SK-N-SH (cell line): ENCODE measurements around the gene USB1. TPM values are rescaled to one million over a fixed set of nuclear protein-coding genes. Genes with fewer than 3 reads are reported as not detected.

Experiments used
- CTCF ChIA-PET: fragments of 300-600, 350-600 bp; formaldehyde crosslinking; extraction: SDS; loops from one replicate; lab custom pipeline; 2021; lab: Yijun Ruan, JAX
- POLR2A ChIA-PET: fragments of 350-600 bp; sonication (Branson Sonifier 250); formaldehyde crosslinking; extraction: SDS; loops from one replicate; lab custom pipeline; 2020; ENCODE audit warnings: antibody characterized with exemption, inconsistent platforms; lab: Yijun Ruan, JAX
- DNase-seq: peaks from one replicate; pipeline ENCODE4 v3.0.0; 2012
- H2AFZ ChIP-seq: fragments of 200-600 bp; sonication (generic); 2 replicates; pipeline ENCODE4 v1.8.1; 2016; ENCODE audit warnings: antibody characterized with exemption, mild to moderate bottlenecking, low read depth
- H3F3A ChIP-seq: fragments of 200-600 bp; sonication (generic); replicated peaks from 2 replicates; pipeline ENCODE3; 2016; ENCODE audit warnings: antibody characterized with exemption, mild to moderate bottlenecking; ENCODE audit not compliant: insufficient read depth
- H3K27ac ChIP-seq, 2 experiments: fragments of 200-500 bp in 1 of 2; fragments of 200-600 bp in 1 of 2; sonication (Bioruptor generic) in 1 of 2; sonication (generic), shearing (Covaris generic) in 1 of 2; 2 replicates each; pipeline versions ENCODE4 v1.5.1 to v1.6.1; 2014 to 2016; ENCODE audit warnings: low read depth in 2 of 2, inconsistent platforms in 1 of 2, low read length in 1 of 2, mild to moderate bottlenecking in 1 of 2, mixed read lengths in 1 of 2
- H3K27me3 ChIP-seq: fragments of 200-600 bp; sonication (generic), shearing (Covaris generic); 2 replicates; pipeline ENCODE4 v1.6.1; 2016; ENCODE audit warnings: mixed run types; ENCODE audit not compliant: insufficient read depth
- H3K36me3 ChIP-seq, 2 experiments: fragments of 200-500 bp in 1 of 2; fragments of 200-600 bp in 1 of 2; sonication (Bioruptor generic) in 1 of 2; sonication (generic) in 1 of 2; replicated peaks in 1 of 2; 2 replicates each; pipeline versions ENCODE3 to v1.5.1; 2014 to 2016; ENCODE audit warnings: low read length in 1 of 2, mild to moderate bottlenecking in 1 of 2; ENCODE audit not compliant: insufficient read depth in 2 of 2, control insufficient read depth in 1 of 2
- H3K4me1 ChIP-seq, 2 experiments: fragments of 200-500 bp in 1 of 2; fragments of 200-600 bp in 1 of 2; sonication (Bioruptor generic) in 1 of 2; sonication (generic), shearing (Covaris generic) in 1 of 2; 2 replicates each; pipeline versions ENCODE4 v1.5.1 to v1.6.1; 2014 to 2016; ENCODE audit warnings: low read depth in 1 of 2, low read length in 1 of 2, mixed run types in 1 of 2; ENCODE audit not compliant: insufficient read depth in 2 of 2, control insufficient read depth in 1 of 2
- H3K4me2 ChIP-seq: fragments of 200-600 bp; sonication (generic), shearing (Covaris generic); 2 replicates; pipeline ENCODE4 v1.6.1; 2017; ENCODE audit warnings: mixed run types
- H3K4me3 ChIP-seq, 2 experiments: fragments of 200-500 bp in 1 of 2; fragments of 200-600 bp in 1 of 2; sonication (Bioruptor generic) in 1 of 2; sonication (generic), shearing (Covaris generic) in 1 of 2; 2 replicates each; pipeline versions ENCODE4 v1.5.1 to v1.8.1; 2014 to 2016; ENCODE audit warnings: low read depth in 2 of 2, inconsistent platforms in 1 of 2, low read length in 1 of 2, mild to moderate bottlenecking in 1 of 2, mixed read lengths in 1 of 2, moderate library complexity in 1 of 2
- H3K79me2 ChIP-seq: fragments of 200-600 bp; sonication (generic); 2 replicates; pipeline ENCODE4 v1.8.1; 2017; ENCODE audit warnings: mild to moderate bottlenecking; ENCODE audit not compliant: insufficient read depth
- H3K9ac ChIP-seq: fragments of 200-600 bp; sonication (generic); 2 replicates; pipeline ENCODE4 v1.6.1; 2017; ENCODE audit warnings: mixed run types
- H3K9me2 ChIP-seq: fragments of 200-600 bp; sonication (generic); 2 replicates; pipeline ENCODE4 v1.6.1; 2017; ENCODE audit warnings: mixed run types
- H3K9me3 ChIP-seq: fragments of 200-600 bp; sonication (generic); 2 replicates; pipeline ENCODE4 v1.6.1; 2017; ENCODE audit warnings: mixed run types, mild to moderate bottlenecking, moderate library complexity
- H4K20me1 ChIP-seq: fragments of 200-600 bp; sonication (generic); 2 replicates; pipeline ENCODE4 v1.6.1; 2017; ENCODE audit warnings: mild to moderate bottlenecking, mixed run types; ENCODE audit not compliant: insufficient read depth
- CHD2 ChIP-seq: fragments of 150-350 bp; IDR thresholded peaks from 2 replicates; pipeline ENCODE4 v1.6.1; 2018; ENCODE audit warnings: low read length; ENCODE audit not compliant: partially characterized antibody
- FOXJ3 ChIP-seq: sonication (generic); formaldehyde crosslinking; IDR thresholded peaks from 2 replicates; pipeline ENCODE4 v1.5.1; 2020; ENCODE audit warnings: mild to moderate bottlenecking, missing genetic modification reagents
- FOXM1 ChIP-seq: IDR thresholded peaks from 2 replicates; pipeline ENCODE4 v1.4.0; 2012; ENCODE audit warnings: low read depth, mild to moderate bottlenecking
- GATA2 ChIP-seq: sonication (generic); formaldehyde crosslinking; IDR thresholded peaks from 2 replicates; pipeline ENCODE4 v1.5.0; 2020; ENCODE audit warnings: mild to moderate bottlenecking, missing genetic modification reagents
- JUND ChIP-seq: IDR thresholded peaks from 2 replicates; pipeline ENCODE4 v1.4.0; 2012
- NRF1 ChIP-seq: IDR thresholded peaks from 2 replicates; pipeline ENCODE4 v1.6.1; 2012; ENCODE audit warnings: low read depth, mild to moderate bottlenecking, low read length
- POLR2AphosphoS5 ChIP-seq: IDR thresholded peaks from 2 replicates; pipeline ENCODE4 v1.6.1; 2012; ENCODE audit warnings: low read depth, low read length
- RFX5 ChIP-seq: IDR thresholded peaks from 2 replicates; pipeline ENCODE4 v1.6.1; 2012; ENCODE audit warnings: mild to moderate bottlenecking, improper control_type of control experiment, low read length
- RXRA ChIP-seq: IDR thresholded peaks from 2 replicates; pipeline ENCODE4 v1.4.0; 2012; ENCODE audit warnings: low read depth, mild to moderate bottlenecking, borderline replicate concordance
- TAF1 ChIP-seq: IDR thresholded peaks from 2 replicates; pipeline ENCODE4 v1.6.1; 2012; ENCODE audit warnings: low read depth, mild to moderate bottlenecking, low read length, moderate library complexity, borderline replicate concordance
- YY1 ChIP-seq: IDR thresholded peaks from 2 replicates; pipeline ENCODE4 v1.4.0; 2012; ENCODE audit warnings: low read depth, mild to moderate bottlenecking
- WGBS: methylation state at CpG from one replicate; pipeline ENCODE4 v1.1.6; 2017; ENCODE audit warnings: low lambda C conversion rate; 5-methylcytosine and 5-hydroxymethylcytosine counted together
- polyA plus RNA-seq, 3 experiments: library from polyadenylated mRNA; depleted of rRNA; stranded (reverse); fragments of >200 nt; gene quantifications; 2 replicates each; pipeline ENCODE4 v1.2.3, GENCODE V29; 2012
- TF ChIP-seq, protein P1 (sequence below): IDR thresholded peaks from 2 replicates; pipeline ENCODE4 v1.4.0; 2012; ENCODE audit warnings: low read depth, borderline replicate concordance
- TF ChIP-seq, protein P2 (sequence below): fragments of 200-600 bp; sonication (generic); IDR thresholded peaks from 2 replicates; pipeline ENCODE4 v1.6.1; 2017; ENCODE audit warnings: antibody characterized with exemption, mild to moderate bottlenecking, moderate library complexity
- TF ChIP-seq, protein P3 (sequence below): IDR thresholded peaks from 2 replicates; pipeline ENCODE4; 2012
- TF ChIP-seq, protein P4 (sequence below): fragments of 150-350 bp; IDR thresholded peaks from 2 replicates; pipeline ENCODE4 v1.6.1; 2016; ENCODE audit warnings: mild to moderate bottlenecking, low read depth, low read length
- TF ChIP-seq, protein P5 (sequence below): fragments of 150-350 bp; IDR thresholded peaks from 2 replicates; pipeline ENCODE4 v1.6.1; 2017; ENCODE audit warnings: antibody characterized with exemption, low read length, low read depth, borderline replicate concordance

Gene USB1
- polyA plus RNA-seq, 1 of the 3 experiments (the other 2 are of a cell fraction), result 94.1 TPM

DNA sequence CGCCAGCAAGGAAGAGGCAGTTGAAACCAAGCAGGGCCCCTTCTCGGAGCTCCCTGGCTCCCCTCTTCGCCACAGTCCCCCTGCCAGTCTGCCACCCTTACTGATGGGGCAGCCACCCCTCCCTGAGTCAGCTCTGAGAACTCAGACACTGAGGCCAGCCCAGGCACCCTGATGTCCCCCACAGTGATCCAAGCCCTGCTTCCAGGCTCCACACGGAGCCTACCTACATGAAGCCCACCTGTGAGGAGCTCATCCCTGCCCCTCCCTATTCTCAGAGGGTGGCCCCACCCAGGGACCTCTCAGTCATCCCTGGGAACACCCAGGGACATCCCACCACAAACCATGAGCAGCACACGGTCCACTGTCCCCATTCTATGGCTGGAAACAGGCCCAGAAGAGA, 39.2 kb upstream of the USB1 start:
- peaks cover 0 to 3% of the 10 kb centered on the region in 2 experiments; a peak in 1 of 4 replicates for H3K4me1 ChIP-seq
- no peaks in the 10 kb centered on the region for H3F3A ChIP-seq
- no peak overlapping the region for H3K4me3 ChIP-seq
- ChIA-PET CTCF (interaction anchor here (1.2 kb wide), 1 partner anchor 22 kb away, joined by 3 read pairs; no protein-coding TSS in a partner anchor), POLR2A (no interaction called here)
- 29% methylated on average over 3 of the region's 5 CpGs for WGBS
- H3K9me3 ChIP-seq, result no peaks in the 10 kb centered on the region
- peaks cover 8% of the 10 kb centered on the region; the same call in 1 of the 2 replicates for H3K27me3 ChIP-seq
- H2AFZ ChIP-seq, result no peak overlapping the region
- H4K20me1 ChIP-seq, result no peaks in the 10 kb centered on the region
- no peaks in the 10 kb centered on the region for H3K9me2 ChIP-seq
- TF ChIP-seq, protein P1, sequence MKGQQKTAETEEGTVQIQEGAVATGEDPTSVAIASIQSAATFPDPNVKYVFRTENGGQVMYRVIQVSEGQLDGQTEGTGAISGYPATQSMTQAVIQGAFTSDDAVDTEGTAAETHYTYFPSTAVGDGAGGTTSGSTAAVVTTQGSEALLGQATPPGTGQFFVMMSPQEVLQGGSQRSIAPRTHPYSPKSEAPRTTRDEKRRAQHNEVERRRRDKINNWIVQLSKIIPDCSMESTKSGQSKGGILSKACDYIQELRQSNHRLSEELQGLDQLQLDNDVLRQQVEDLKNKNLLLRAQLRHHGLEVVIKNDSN, result no peak
- TF ChIP-seq JUND (no peak), YY1 (no peak), FOXM1 (no peak), CHD2 (no peak), POLR2AphosphoS5 (no peak)
- H3K4me2 ChIP-seq, result no peak overlapping the region
- no peak for DNase-seq
- no peaks in the 10 kb centered on the region for H3K36me3 ChIP-seq
- H3K9ac ChIP-seq, result no peak overlapping the region
- no peak overlapping the region for H3K27ac ChIP-seq
- H3K79me2 ChIP-seq, result no peaks in the 10 kb centered on the region

DNA sequence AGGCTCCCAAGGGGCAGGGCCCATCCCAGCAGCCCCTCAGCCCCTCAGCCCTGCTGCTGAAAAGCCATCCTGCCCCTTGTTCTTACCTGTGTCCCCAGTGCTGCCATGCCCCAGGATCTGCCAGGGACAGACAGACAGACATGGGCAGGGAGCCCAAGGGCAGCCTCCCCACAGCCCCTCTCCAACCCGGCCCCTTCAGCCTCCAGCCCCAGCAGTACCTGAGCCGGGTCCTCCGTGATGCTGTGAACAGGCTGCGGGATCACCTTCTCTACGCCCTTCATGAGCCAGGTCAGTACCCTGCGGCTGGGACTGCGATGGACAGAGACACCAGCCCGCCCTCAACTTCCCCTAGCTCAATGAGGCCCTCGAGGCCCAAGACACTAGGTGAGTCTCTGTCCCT, 38.5 kb upstream of the USB1 start:
- POLR2A ChIA-PET, result no interaction called here
- no peak overlapping the region for H3K4me2 ChIP-seq
- no peaks in the 10 kb centered on the region for H3K79me2 ChIP-seq
- no peaks in the 10 kb centered on the region for H3K9me2 ChIP-seq
- CTCF ChIA-PET, result interaction anchor here (1.2 kb wide), 1 partner anchor 21 kb away, joined by 3 read pairs; no protein-coding TSS in a partner anchor
- peaks cover 8% of the 10 kb centered on the region; the same call in 1 of the 2 replicates for H3K27me3 ChIP-seq
- no peak overlapping the region for H2AFZ ChIP-seq
- H3K9me3 ChIP-seq, result no peaks in the 10 kb centered on the region
- no peak for TF ChIP-seq YY1
- no peak for TF ChIP-seq NRF1
- no peak for TF ChIP-seq POLR2AphosphoS5
- TF ChIP-seq, protein P2, sequence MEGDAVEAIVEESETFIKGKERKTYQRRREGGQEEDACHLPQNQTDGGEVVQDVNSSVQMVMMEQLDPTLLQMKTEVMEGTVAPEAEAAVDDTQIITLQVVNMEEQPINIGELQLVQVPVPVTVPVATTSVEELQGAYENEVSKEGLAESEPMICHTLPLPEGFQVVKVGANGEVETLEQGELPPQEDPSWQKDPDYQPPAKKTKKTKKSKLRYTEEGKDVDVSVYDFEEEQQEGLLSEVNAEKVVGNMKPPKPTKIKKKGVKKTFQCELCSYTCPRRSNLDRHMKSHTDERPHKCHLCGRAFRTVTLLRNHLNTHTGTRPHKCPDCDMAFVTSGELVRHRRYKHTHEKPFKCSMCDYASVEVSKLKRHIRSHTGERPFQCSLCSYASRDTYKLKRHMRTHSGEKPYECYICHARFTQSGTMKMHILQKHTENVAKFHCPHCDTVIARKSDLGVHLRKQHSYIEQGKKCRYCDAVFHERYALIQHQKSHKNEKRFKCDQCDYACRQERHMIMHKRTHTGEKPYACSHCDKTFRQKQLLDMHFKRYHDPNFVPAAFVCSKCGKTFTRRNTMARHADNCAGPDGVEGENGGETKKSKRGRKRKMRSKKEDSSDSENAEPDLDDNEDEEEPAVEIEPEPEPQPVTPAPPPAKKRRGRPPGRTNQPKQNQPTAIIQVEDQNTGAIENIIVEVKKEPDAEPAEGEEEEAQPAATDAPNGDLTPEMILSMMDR, result no peak
- WGBS, result 57% methylated on average over 9 of the region's 9 CpGs
- no peak for DNase-seq
- H3K27ac ChIP-seq, result no peak overlapping the region
- no peak overlapping the region for H3K9ac ChIP-seq
- no peak overlapping the region for H3K4me3 ChIP-seq
- no peaks in the 10 kb centered on the region for H4K20me1 ChIP-seq
- H3K4me1 ChIP-seq, result peaks cover 0 to 3% of the 10 kb centered on the region in 2 experiments; a peak in 1 of 4 replicates
- no peaks in the 10 kb centered on the region for H3F3A ChIP-seq
- H3K36me3 ChIP-seq, result no peaks in the 10 kb centered on the region

DNA sequence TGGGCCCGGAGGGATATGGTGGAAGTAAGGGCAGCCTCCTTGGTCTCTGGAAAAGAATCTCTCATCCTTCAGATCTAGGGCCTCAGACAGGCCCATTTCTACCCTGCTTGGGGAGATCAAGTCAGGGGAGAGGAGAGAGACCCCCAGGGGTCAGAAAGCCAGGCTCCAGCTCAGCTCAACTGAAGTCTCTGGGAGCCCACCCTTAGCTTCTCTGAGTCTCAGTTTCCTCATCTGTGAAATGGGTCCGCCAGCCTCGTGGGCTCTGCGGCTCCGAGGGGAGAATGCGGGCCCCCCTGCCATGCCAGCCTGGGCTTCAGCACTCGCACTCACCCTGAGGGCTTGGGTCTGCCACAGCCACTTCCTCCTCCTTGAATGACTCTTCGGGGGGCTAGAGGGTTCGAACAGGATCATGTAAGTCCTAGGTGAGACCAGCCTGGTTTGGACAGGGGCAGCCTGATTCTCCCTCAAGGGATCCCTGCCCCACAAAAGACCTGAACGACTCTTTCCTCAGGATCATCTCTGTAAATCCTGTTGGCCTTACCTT, 37.0 kb upstream of the USB1 start:
- POLR2A ChIA-PET, result no interaction called here
- WGBS, result 79% methylated on average over 9 of the region's 10 CpGs
- CTCF ChIA-PET, result no interaction called here
- TF ChIP-seq, protein P3, sequence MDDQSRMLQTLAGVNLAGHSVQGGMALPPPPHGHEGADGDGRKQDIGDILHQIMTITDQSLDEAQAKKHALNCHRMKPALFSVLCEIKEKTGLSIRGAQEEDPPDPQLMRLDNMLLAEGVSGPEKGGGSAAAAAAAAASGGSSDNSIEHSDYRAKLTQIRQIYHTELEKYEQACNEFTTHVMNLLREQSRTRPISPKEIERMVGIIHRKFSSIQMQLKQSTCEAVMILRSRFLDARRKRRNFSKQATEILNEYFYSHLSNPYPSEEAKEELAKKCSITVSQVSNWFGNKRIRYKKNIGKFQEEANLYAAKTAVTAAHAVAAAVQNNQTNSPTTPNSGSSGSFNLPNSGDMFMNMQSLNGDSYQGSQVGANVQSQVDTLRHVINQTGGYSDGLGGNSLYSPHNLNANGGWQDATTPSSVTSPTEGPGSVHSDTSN, result no peak
- no peak for TF ChIP-seq RFX5
- no peak for TF ChIP-seq FOXJ3 (CRISPR knock-in tag)
- TF ChIP-seq, protein P4, sequence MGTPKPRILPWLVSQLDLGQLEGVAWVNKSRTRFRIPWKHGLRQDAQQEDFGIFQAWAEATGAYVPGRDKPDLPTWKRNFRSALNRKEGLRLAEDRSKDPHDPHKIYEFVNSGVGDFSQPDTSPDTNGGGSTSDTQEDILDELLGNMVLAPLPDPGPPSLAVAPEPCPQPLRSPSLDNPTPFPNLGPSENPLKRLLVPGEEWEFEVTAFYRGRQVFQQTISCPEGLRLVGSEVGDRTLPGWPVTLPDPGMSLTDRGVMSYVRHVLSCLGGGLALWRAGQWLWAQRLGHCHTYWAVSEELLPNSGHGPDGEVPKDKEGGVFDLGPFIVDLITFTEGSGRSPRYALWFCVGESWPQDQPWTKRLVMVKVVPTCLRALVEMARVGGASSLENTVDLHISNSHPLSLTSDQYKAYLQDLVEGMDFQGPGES, result no peak
- TF ChIP-seq GATA2 (CRISPR knock-in tag), result no peak
- no peak for TF ChIP-seq TAF1
- TF ChIP-seq, protein P5, sequence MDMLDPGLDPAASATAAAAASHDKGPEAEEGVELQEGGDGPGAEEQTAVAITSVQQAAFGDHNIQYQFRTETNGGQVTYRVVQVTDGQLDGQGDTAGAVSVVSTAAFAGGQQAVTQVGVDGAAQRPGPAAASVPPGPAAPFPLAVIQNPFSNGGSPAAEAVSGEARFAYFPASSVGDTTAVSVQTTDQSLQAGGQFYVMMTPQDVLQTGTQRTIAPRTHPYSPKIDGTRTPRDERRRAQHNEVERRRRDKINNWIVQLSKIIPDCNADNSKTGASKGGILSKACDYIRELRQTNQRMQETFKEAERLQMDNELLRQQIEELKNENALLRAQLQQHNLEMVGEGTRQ, result no peak
- no peak for TF ChIP-seq RXRA

More for the DNA sequence above, 37.0 kb upstream of the USB1 start:
- Histone ChIP-seq H3K27ac (no peak overlapping the region), H3F3A (no peaks in the 10 kb centered on the region), H2AFZ (no peak overlapping the region), H3K4me1 (peaks cover 0 to 3% of the 10 kb centered on the region in 2 experiments; a peak in 1 of 4 replicates), H3K79me2 (no peaks in the 10 kb centered on the region), H4K20me1 (no peaks in the 10 kb centered on the region), H3K9me2 (no peaks in the 10 kb centered on the region), H3K4me3 (no peak overlapping the region), H3K36me3 (no peaks in the 10 kb centered on the region), H3K9ac (no peak overlapping the region), H3K27me3 (peaks cover 8% of the 10 kb centered on the region; the same call in 1 of the 2 replicates), H3K9me3 (no peaks in the 10 kb centered on the region), H3K4me2 (no peak overlapping the region)
- no peak for DNase-seq
